Endothelial cell of umbilical vein (primary cell): ENCODE results near the gene FRG2C. TPM values are rescaled to one million over a fixed set of nuclear protein-coding genes. Genes with fewer than 3 reads are reported as not detected.
"Not testable (repeated sequence)": the region's sequence is repeated elsewhere in the genome, so short reads cannot be mapped to it uniquely, and the experiment has no call there.

Experiments
- Bru-seq: library from RNA; stranded (reverse); fragments of 400-500 nt; gene quantifications from one replicate; lab custom pipeline; 2021; lab: Mats Ljungman, UMichigan
- BruChase-seq, 2 experiments: library from RNA; stranded (reverse); fragments of 400-500 nt; gene quantifications; one replicate each; lab custom pipeline; 2021; lab: Mats Ljungman, UMichigan
- BruUV-seq: library from RNA; stranded (reverse); fragments of 400-500 nt; replicated peaks from 2 replicates; lab custom pipeline; 2021; lab: Mats Ljungman, UMichigan
- CTCF ChIA-PET: fragments of 300-600, 350-600 bp; sonication (Branson Sonifier 250); formaldehyde crosslinking; loops from one replicate; lab custom pipeline; 2021; ENCODE audit warnings: antibody characterized with exemption, inconsistent platforms; lab: Charles Lee
- POLR2A ChIA-PET: fragments of 300-600, 350-600 bp; sonication (Branson Sonifier 250); formaldehyde crosslinking; loops from one replicate; lab custom pipeline; 2021; ENCODE audit warnings: antibody characterized with exemption, inconsistent platforms; lab: Charles Lee
- DNase-seq: peaks from one replicate; pipeline ENCODE4 v3.0.0-alpha.2; 2011; ENCODE audit warnings: low read depth, low spot score
- FAIRE-seq: peaks from 2 replicates; lab custom pipeline; 2011; peaks lifted over from hg19 to GRCh38; lab: Jason Lieb, UNC
- H2AFZ ChIP-seq: 2 replicates; pipeline ENCODE4 v1.6.0; 2012; ENCODE audit warnings: low read depth, low read length, control low read depth, inconsistent platforms
- H3K27ac ChIP-seq: 2 replicates; pipeline ENCODE4 v1.5.1; 2011; ENCODE audit warnings: low read depth, mild to moderate bottlenecking, control low read depth, low read length, moderate library complexity; ENCODE audit not compliant: insufficient read depth
- H3K27me3 ChIP-seq, 2 experiments: 2 replicates each; pipeline versions ENCODE4 v1.6.0 to v1.6.1; 2011; ENCODE audit warnings: low read length in 2 of 2, mixed read lengths in 1 of 2; ENCODE audit not compliant: control insufficient read depth in 2 of 2, insufficient read depth in 2 of 2
- H3K36me3 ChIP-seq, 2 experiments: 2 replicates in 1 of 2; 3 replicates in 1 of 2; pipeline ENCODE4 v1.5.1; 2011; ENCODE audit warnings: low read length in 2 of 2, mild to moderate bottlenecking in 1 of 2, moderate library complexity in 1 of 2; ENCODE audit not compliant: control insufficient read depth in 2 of 2, insufficient read depth in 2 of 2; ENCODE audit errors: extremely low read depth in 1 of 2
- H3K4me1 ChIP-seq: 3 replicates; pipeline ENCODE4 v1.5.1; 2011; ENCODE audit warnings: mild to moderate bottlenecking, low read length; ENCODE audit not compliant: control insufficient read depth, insufficient read depth; ENCODE audit errors: extremely low read depth
- H3K4me2 ChIP-seq: 2 replicates; pipeline ENCODE4 v1.6.1; 2011; ENCODE audit warnings: low read length, control low read depth, mixed read lengths; ENCODE audit not compliant: insufficient read depth
- H3K4me3 ChIP-seq, 3 experiments: fragments of 200-600 bp in 1 of 3; sonication (generic), shearing (Covaris generic) in 1 of 3; replicated peaks in 1 of 3; 2 replicates each; pipeline ENCODE4 v1.5.1; 2011 to 2016; ENCODE audit warnings: control low read depth in 3 of 3, low read length in 3 of 3, mild to moderate bottlenecking in 2 of 3, inconsistent platforms in 1 of 3, low read depth in 1 of 3, moderate library complexity in 1 of 3; ENCODE audit not compliant: insufficient read depth in 1 of 3
- H3K79me2 ChIP-seq: 2 replicates; pipeline ENCODE4 v1.6.0; 2012; ENCODE audit warnings: low read length, inconsistent platforms; ENCODE audit not compliant: control insufficient read depth, insufficient read depth
- H3K9ac ChIP-seq: replicated peaks from 2 replicates; pipeline ENCODE3; 2011; ENCODE audit warnings: low read length, control low read depth; ENCODE audit not compliant: insufficient read depth; ENCODE audit errors: extremely low read depth
- H3K9me1 ChIP-seq: replicated peaks from 3 replicates; pipeline ENCODE4 v1.6.0; 2011; ENCODE audit warnings: mild to moderate bottlenecking, low read length; ENCODE audit not compliant: control insufficient read depth, insufficient read depth; ENCODE audit errors: extremely low read depth
- H3K9me3 ChIP-seq: replicated peaks from 2 replicates; pipeline ENCODE4 v1.5.1; 2012; ENCODE audit warnings: low read length, inconsistent platforms; ENCODE audit not compliant: control insufficient read depth, insufficient read depth
- H4K20me1 ChIP-seq: replicated peaks from 2 replicates; pipeline ENCODE3; 2011; ENCODE audit warnings: mild to moderate bottlenecking, low read length; ENCODE audit not compliant: control insufficient read depth, insufficient read depth; ENCODE audit errors: extremely low read depth
- dilution Hi-C: fragments of 300-500 bp; cut with MboI; formaldehyde crosslinking; loops from one replicate; pipeline ENCODE4 v1.15.0; 2019; ENCODE audit warnings: low sequenced_read_pairs; ENCODE audit not compliant: extremely low pct_ligation_motif_present
- intact Hi-C: fragments of 100-400 bp; cut with micrococcal nuclease; formaldehyde crosslinking; loops from one replicate; pipeline ENCODE4 v1.10.0; 2022
- long read RNA-seq: library from polyadenylated mRNA; stranded (forward); transcript quantifications from one replicate; pipeline ENCODE4 v2.0.0, GENCODE V29; 2021
- polyA minus RNA-seq, 3 experiments: library from RNA; depleted of rRNA, polyadenylated mRNA; stranded (reverse); fragments of >200 nt; gene quantifications; 1 replicate in 1 of 3; 2 replicates in 2 of 3; pipeline ENCODE4 v1.2.3, GENCODE V29; 2011
- polyA plus RNA-seq, 4 experiments: library from polyadenylated mRNA; depleted of rRNA in 3 of 4; stranded (reverse) in 3 of 4; unstranded in 1 of 4; fragments of >200 nt; gene quantifications; 2 replicates each; pipeline versions ENCODE4 v1.2.1 to v1.2.3, GENCODE V29; 2011 to 2012; ENCODE audit warnings: missing spikeins in 1 of 4
- total RNA-seq: library from RNA; stranded (reverse); gene quantifications from 2 replicates; pipeline ENCODE4 v1.2.3, GENCODE V29; 2021

The FRG2C gene
- total RNA-seq (not detected in 2 replicates), polyA plus RNA-seq (not detected in 2 replicates), polyA minus RNA-seq (not detected in 2 replicates), Bru-seq, nascent RNA (not detected), BruChase-seq, experiment 1, labeled RNA remaining after a 6-hour chase (not detected), BruChase-seq, experiment 2, labeled RNA remaining after a 2-hour chase (not detected)
- polyA plus RNA-seq (2011; cell fraction: cytosol; rRNA removed) = not detected in 2 replicates
- not detected in 2 replicates for polyA plus RNA-seq (2011; cell fraction: nucleus; rRNA removed)
- polyA plus RNA-seq (2012) = not detected in 2 replicates
- polyA minus RNA-seq (2011; cell fraction: cytosol; rRNA and poly(A)+ RNA removed) = not detected
- not detected in 2 replicates for polyA minus RNA-seq (2011; cell fraction: nucleus; rRNA and poly(A)+ RNA removed)
- long read RNA-seq = 0 reads

DNA sequence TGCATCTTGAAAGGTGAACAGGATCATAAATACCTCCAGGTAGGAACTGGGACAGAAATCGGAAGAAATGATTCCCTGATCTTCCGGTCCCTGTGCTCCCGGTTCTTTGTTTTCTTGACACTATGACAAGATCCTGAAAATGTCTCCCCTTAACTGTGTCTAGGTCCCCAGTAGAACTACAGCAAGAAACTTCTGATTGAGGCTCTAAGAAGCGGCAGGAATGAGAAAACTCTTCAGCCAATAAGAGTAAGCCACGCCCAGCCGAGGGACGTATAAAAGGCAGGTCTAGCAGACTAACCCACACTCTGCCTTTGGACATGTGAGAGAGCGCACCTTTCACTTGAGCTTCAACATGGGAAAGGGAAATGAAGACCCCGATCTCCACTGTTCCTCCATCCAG is at the start of gene FRG2C:
Gene FRG2C (plus strand): TSS at position 301 of the 400 bp plus-strand sequence. CDS start 52 bp downstream, at position 353.
- POLR2A ChIA-PET, H2AFZ ChIP-seq, H3K4me3 ChIP-seq, BruUV-seq, DNase-seq, H3K9me1 ChIP-seq, intact Hi-C loops, H3K9ac ChIP-seq, H3K27ac ChIP-seq, H3K4me2 ChIP-seq, H3K27me3 ChIP-seq, H3K36me3 ChIP-seq, H4K20me1 ChIP-seq, dilution Hi-C loops, H3K79me2 ChIP-seq, FAIRE-seq, CTCF ChIA-PET, H3K9me3 ChIP-seq, H3K4me1 ChIP-seq: not testable (repeated sequence)

DNA sequence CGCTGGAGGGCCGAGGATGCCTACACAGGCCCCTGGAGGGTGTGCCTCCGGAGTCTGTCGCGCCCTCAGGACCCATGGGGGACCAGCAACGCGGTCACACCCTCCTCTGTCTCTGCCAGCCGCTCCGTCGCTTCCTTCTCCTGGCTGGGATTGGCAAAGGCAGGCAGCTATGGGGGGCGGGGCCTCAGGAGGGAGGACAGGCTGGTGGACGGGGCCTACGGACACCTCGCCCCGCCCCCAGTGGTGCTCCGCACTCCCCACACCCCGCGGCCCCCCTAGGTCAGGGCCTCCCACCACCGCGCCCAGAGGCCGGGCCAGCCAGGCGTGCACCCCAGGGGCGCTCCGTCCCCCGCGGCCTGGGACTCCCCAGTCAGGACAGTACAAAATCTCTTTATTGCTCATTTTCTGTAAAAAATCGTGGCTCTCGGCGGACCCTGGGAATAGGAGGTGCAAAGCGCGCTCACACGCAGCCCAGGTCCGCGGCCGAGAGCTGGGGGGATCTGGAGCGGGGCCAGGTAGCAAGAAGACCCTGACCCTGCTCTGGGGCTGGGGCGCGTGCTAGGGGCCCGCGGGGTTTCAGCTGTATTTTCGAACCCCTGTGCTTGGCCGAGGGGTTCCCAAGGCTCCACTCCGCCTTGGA is 45.3 kb upstream of the FRG2C start:
- H3K4me3 ChIP-seq, DNase-seq, H3K27ac ChIP-seq, H3K27me3 ChIP-seq, BruUV-seq, H3K9me1 ChIP-seq, H4K20me1 ChIP-seq, H3K9me3 ChIP-seq, H3K9ac ChIP-seq, H2AFZ ChIP-seq, H3K79me2 ChIP-seq, H3K4me1 ChIP-seq, FAIRE-seq, intact Hi-C loops, POLR2A ChIA-PET, dilution Hi-C loops, H3K4me2 ChIP-seq, CTCF ChIA-PET, H3K36me3 ChIP-seq: not testable (repeated sequence)

- H3K4me1 ChIP-seq, H3K9ac ChIP-seq, H3K79me2 ChIP-seq, DNase-seq, H3K27me3 ChIP-seq, H3K36me3 ChIP-seq, H4K20me1 ChIP-seq, H3K27ac ChIP-seq, H3K4me2 ChIP-seq, BruUV-seq, H3K9me1 ChIP-seq, intact Hi-C loops, H3K4me3 ChIP-seq, FAIRE-seq, H3K9me3 ChIP-seq, POLR2A ChIA-PET, dilution Hi-C loops, H2AFZ ChIP-seq: not testable (repeated sequence)
- CTCF ChIA-PET = interaction anchor here (0.6 kb wide), 1 partner anchor 41 kb away, joined by 3 read pairs; no protein-coding TSS in a partner anchor
Observed at GRCh38 chr3:75619481-75620031, 44.6 kb upstream of the FRG2C start.

- BruUV-seq, H3K27ac ChIP-seq, CTCF ChIA-PET, H3K27me3 ChIP-seq, POLR2A ChIA-PET, H3K36me3 ChIP-seq, DNase-seq, FAIRE-seq, H2AFZ ChIP-seq, H3K79me2 ChIP-seq, H3K9me3 ChIP-seq, H3K4me2 ChIP-seq, H3K9me1 ChIP-seq, H3K4me3 ChIP-seq, dilution Hi-C loops, intact Hi-C loops, H3K4me1 ChIP-seq, H3K9ac ChIP-seq, H4K20me1 ChIP-seq: not testable (repeated sequence)
Observed at GRCh38 chr3:75621772-75622171, 42.4 kb upstream of the FRG2C start.
